Transverse colon (tissue), 4 donors: ENCODE results near the gene NRXN2. TPM values are rescaled to one million over a fixed set of nuclear protein-coding genes. Genes with fewer than 3 reads are reported as not detected.

Experiments
- DNase-seq: peaks from one replicate; pipeline ENCODE4 v3.0.0-alpha.2; 2019
- H3K27ac ChIP-seq, 4 donors: fragments of 200-600 bp; sonication (generic); 2 replicates each; pipeline ENCODE4 v1.5.1; 2016 to 2018; ENCODE audit warnings: inconsistent platforms in 4 of 4
- H3K27me3 ChIP-seq: fragments of 200-600 bp; sonication (generic); 2 replicates; pipeline ENCODE4 v1.5.1; 2017; ENCODE audit warnings: inconsistent platforms
- H3K36me3 ChIP-seq, 4 donors: fragments of 200-600 bp; sonication (generic); 2 replicates each; pipeline ENCODE4 v1.5.1; 2017 to 2019; ENCODE audit warnings: inconsistent platforms in 4 of 4
- H3K4me1 ChIP-seq, 4 donors: fragments of 200-600 bp; sonication (generic); 2 replicates each; pipeline ENCODE4 v1.5.1; 2017 to 2020; ENCODE audit warnings: inconsistent platforms in 4 of 4
- H3K4me3 ChIP-seq, 4 donors: fragments of 200-600 bp; sonication (generic); 1 replicate in 1 of 4; 2 replicates in 3 of 4; pipeline versions ENCODE4 v1.5.1 to v1.6.1; 2017 to 2019; ENCODE audit warnings: inconsistent platforms in 4 of 4
- H3K9me3 ChIP-seq, 2 donors: fragments of 200-600 bp; sonication (generic); 2 replicates each; pipeline ENCODE4 v1.5.1; 2017 to 2019; ENCODE audit warnings: inconsistent platforms in 2 of 2
- CTCF ChIP-seq, 5 experiments: fragments of 200-600 bp in 3 of 5; fragments of 450-650 bp in 2 of 5; sonication (generic) in 3 of 5; IDR thresholded peaks; 1 replicate in 2 of 5; 2 replicates in 3 of 5; pipeline ENCODE4 v1.5.1; 2016 to 2017; ENCODE audit warnings: antibody characterized with exemption in 5 of 5, inconsistent platforms in 3 of 5, mild to moderate bottlenecking in 2 of 5, moderate library complexity in 1 of 5
- EP300 ChIP-seq: sonication (generic); formaldehyde crosslinking; IDR thresholded peaks from one replicate; pipeline ENCODE4 v1.6.1; 2017; ENCODE audit warnings: antibody characterized with exemption, low read depth
- POLR2A ChIP-seq: fragments of 450-650 bp; IDR thresholded peaks from one replicate; pipeline ENCODE4 v1.6.1; 2016; ENCODE audit warnings: antibody characterized with exemption, mild to moderate bottlenecking, moderate library complexity
- POLR2AphosphoS5 ChIP-seq, 3 donors: sonication (generic); formaldehyde crosslinking; IDR thresholded peaks; one replicate each; pipeline ENCODE4 v1.6.1; 2016; ENCODE audit warnings: antibody characterized with exemption in 3 of 3
- WGBS, 2 donors: methylation state at CpG; one replicate each; pipeline ENCODE4 v1.1.5; 2018; ENCODE audit warnings: low coverage in 1 of 2; 5-methylcytosine and 5-hydroxymethylcytosine counted together
- in situ Hi-C, 4 donors: fragments of 200-750 bp; cut with MboI; loops; one replicate each; pipeline versions ENCODE4 v1.15.0 to v1.15.1; 2017; ENCODE audit warnings: low sequenced_read_pairs in 3 of 4, low pct_ligation_motif_present in 1 of 4, low pct_unique_long_range_greater_than_20kb in 1 of 4
- intact Hi-C: fragments of 100-400 bp; cut with DNase I; formaldehyde crosslinking; loops from one replicate; pipeline ENCODE4 v1.15.1; 2023; ENCODE audit warnings: low total_unique reads
- total RNA-seq, 4 donors: library from RNA; depleted of rRNA; stranded (reverse); fragments of >200 nt; gene quantifications; one replicate each; pipeline ENCODE4 v1.1.0, GENCODE V29; 2016

NRXN2 gene
- total RNA-seq, 4 donors from 2014 or later, result 2.9 to 7.4 (median 6.8) TPM

- TF ChIP-seq CTCF (IDR thresholded peaks at IDR 0.05) (no peak), EP300 (no peak), POLR2A (no peak), POLR2AphosphoS5 (IDR thresholded peaks at IDR 0.05) (no peak)
- no peaks in the 10 kb centered on the region for H3K4me1 ChIP-seq
- 91 to 99% methylated on average over 12 to 42 of the region's 43 CpGs for WGBS, 2 donors
- DNase-seq, result no peak
- no peaks in the 10 kb centered on the region for H3K9me3 ChIP-seq
- no peak overlapping the region for H3K4me3 ChIP-seq
- in situ Hi-C loops, result no loop called here
- no peaks in the 10 kb centered on the region for H3K36me3 ChIP-seq
- H3K27ac ChIP-seq, result no peak overlapping the region
- H3K27me3 ChIP-seq, result no peaks in the 10 kb centered on the region
- intact Hi-C loops, result no loop called here
These were observed 30.6 kb upstream of the NRXN2 start for GRCh38 chr11:64753380-64754123.

GRCh38 chr11:64753019-64753379 lies 30.0 kb upstream of the NRXN2 start:
- 97% methylated on average over 7 of the region's 7 CpGs; no CpG with 5 or more reads in 1 of the 2 donors for WGBS, 2 donors
- TF ChIP-seq POLR2AphosphoS5 (IDR thresholded peaks at IDR 0.05), result no peak
- TF ChIP-seq EP300, result no peak
- TF ChIP-seq CTCF (IDR thresholded peaks at IDR 0.05), result no peak
- no peak for TF ChIP-seq POLR2A
- no peaks in the 10 kb centered on the region for H3K4me1 ChIP-seq
- no peaks in the 10 kb centered on the region for H3K9me3 ChIP-seq
- no peaks in the 10 kb centered on the region for H3K36me3 ChIP-seq
- in situ Hi-C loops, result no loop called here
- DNase-seq, result no peak
- H3K27me3 ChIP-seq, result no peaks in the 10 kb centered on the region
- intact Hi-C loops, result no loop called here
- no peak overlapping the region for H3K4me3 ChIP-seq
- no peak overlapping the region for H3K27ac ChIP-seq

GRCh38 chr11:64752175-64752970 lies 29.4 kb upstream of the NRXN2 start:
- in situ Hi-C loops (no loop called here), intact Hi-C loops (no loop called here)
- Histone ChIP-seq H3K9me3 (no peaks in the 10 kb centered on the region), H3K27me3 (no peaks in the 10 kb centered on the region), H3K4me3 (no peak overlapping the region), H3K27ac (no peak overlapping the region), H3K4me1 (no peaks in the 10 kb centered on the region), H3K36me3 (no peaks in the 10 kb centered on the region)
- no peak for TF ChIP-seq POLR2A
- TF ChIP-seq POLR2AphosphoS5 (IDR thresholded peaks at IDR 0.05), result no peak
- TF ChIP-seq CTCF (IDR thresholded peaks at IDR 0.05), result no peak
- no peak for TF ChIP-seq EP300
- WGBS, 2 donors, result 88% methylated on average over 14 of the region's 14 CpGs; no CpG with 5 or more reads in 1 of the 2 donors
- DNase-seq, result no peak

- TF ChIP-seq POLR2AphosphoS5 (IDR thresholded peaks at IDR 0.05) (no peak), EP300 (no peak), POLR2A (no peak), CTCF (IDR thresholded peaks at IDR 0.05) (no peak)
- intact Hi-C loops (no loop called here), in situ Hi-C loops (no loop called here)
- no peaks in the 10 kb centered on the region for H3K4me1 ChIP-seq
- no peak overlapping the region for H3K4me3 ChIP-seq
- no peak for DNase-seq
- H3K36me3 ChIP-seq, result no peaks in the 10 kb centered on the region
- WGBS, 2 donors, result 87 to 100% methylated on average over 5 to 9 of the region's 9 CpGs
- H3K9me3 ChIP-seq, result no peaks in the 10 kb centered on the region
- H3K27me3 ChIP-seq, result no peaks in the 10 kb centered on the region
- no peak overlapping the region for H3K27ac ChIP-seq
These were observed 28.6 kb upstream of the NRXN2 start for GRCh38 chr11:64751580-64751979.
